HL-60 (cell line): ENCODE data around the gene EBI3.

Source experiments
- DNase-seq, 2 experiments: peaks; one replicate each; pipeline ENCODE4 v3.0.0-alpha.2; 2010 to 2020; ENCODE audit warnings: low read depth in 1 of 2, low spot score in 1 of 2
- H3K27ac ChIP-seq: fragments of 250-450 bp; sonication (Bioruptor Pico); replicated peaks from 2 replicates; pipeline ENCODE4 v1.5.1; 2020; ENCODE audit warnings: mild to moderate bottlenecking, moderate library complexity
- H3K27me3 ChIP-seq: fragments of 250-450 bp; sonication (Bioruptor Pico); 2 replicates; pipeline ENCODE4 v1.5.1; 2021; ENCODE audit warnings: mild to moderate bottlenecking, moderate library complexity; ENCODE audit not compliant: insufficient read depth, poor library complexity, severe bottlenecking
- H3K4me3 ChIP-seq: replicated peaks from 2 replicates; pipeline ENCODE4 v1.5.1; 2011; ENCODE audit warnings: mild to moderate bottlenecking, control low read depth, low read length; ENCODE audit not compliant: insufficient read depth
- CTCF ChIP-seq: IDR thresholded peaks from one replicate; pipeline ENCODE4 v1.5.1; 2011; ENCODE audit warnings: low read length, control low read depth, inconsistent platforms; ENCODE audit not compliant: insufficient read depth
- GABPA ChIP-seq: IDR thresholded peaks from 2 replicates; pipeline ENCODE4 v1.6.1; 2012; ENCODE audit warnings: low read depth
- POLR2AphosphoS5 ChIP-seq: IDR thresholded peaks from 2 replicates; pipeline ENCODE4 v1.6.1; 2012; ENCODE audit warnings: low read depth
- REST ChIP-seq: IDR thresholded peaks from 2 replicates; pipeline ENCODE4 v1.6.1; 2012; ENCODE audit warnings: low read depth; ENCODE audit not compliant: insufficient replicate concordance
- SPI1 ChIP-seq: IDR thresholded peaks from 2 replicates; pipeline ENCODE4 v1.6.1; 2012; ENCODE audit warnings: low read depth, mild to moderate bottlenecking, borderline replicate concordance

Gene EBI3

GRCh38 chr19:4194353-4194752, 35.0 kb upstream of the EBI3 start:
- H3K4me3 ChIP-seq = no peak overlapping the region
- DNase-seq = no peak
- no peak overlapping the region for H3K27ac ChIP-seq
- H3K27me3 ChIP-seq = peaks cover 13% of the 10 kb centered on the region
- TF ChIP-seq POLR2AphosphoS5 (no peak), SPI1 (no peak), REST (no peak), GABPA (no peak), CTCF (no peak)

- H3K4me3 ChIP-seq = no peak overlapping the region
- no peak for TF ChIP-seq POLR2AphosphoS5
- no peak for TF ChIP-seq SPI1
- no peak for TF ChIP-seq REST
- no peak overlapping the region for H3K27ac ChIP-seq
- DNase-seq = no peak
- H3K27me3 ChIP-seq = peaks cover 14% of the 10 kb centered on the region
These were observed 33.3 kb upstream of the EBI3 start for GRCh38 chr19:4196009-4196408.

GRCh38 chr19:4196587-4197148, 32.7 kb upstream of the EBI3 start:
- Histone ChIP-seq H3K27ac (no peak overlapping the region), H3K27me3 (peaks cover 14% of the 10 kb centered on the region), H3K4me3 (no peak overlapping the region)
- TF ChIP-seq CTCF (no peak), POLR2AphosphoS5 (no peak), GABPA (no peak), SPI1 (no peak), REST (no peak)
- DNase-seq = no peak
